Hematopoietic multipotent progenitor cell treated with erythropoietin and hydrocortisone succinate and interleukin-3 and kit ligand, for 6 days (in vitro differentiated cells): ENCODE measurements around the gene NUP93.

ENCODE experiments used
- DNase-seq: peaks from one replicate; pipeline ENCODE4 v3.0.0-alpha.2; 2015

The NUP93 gene

DNA sequence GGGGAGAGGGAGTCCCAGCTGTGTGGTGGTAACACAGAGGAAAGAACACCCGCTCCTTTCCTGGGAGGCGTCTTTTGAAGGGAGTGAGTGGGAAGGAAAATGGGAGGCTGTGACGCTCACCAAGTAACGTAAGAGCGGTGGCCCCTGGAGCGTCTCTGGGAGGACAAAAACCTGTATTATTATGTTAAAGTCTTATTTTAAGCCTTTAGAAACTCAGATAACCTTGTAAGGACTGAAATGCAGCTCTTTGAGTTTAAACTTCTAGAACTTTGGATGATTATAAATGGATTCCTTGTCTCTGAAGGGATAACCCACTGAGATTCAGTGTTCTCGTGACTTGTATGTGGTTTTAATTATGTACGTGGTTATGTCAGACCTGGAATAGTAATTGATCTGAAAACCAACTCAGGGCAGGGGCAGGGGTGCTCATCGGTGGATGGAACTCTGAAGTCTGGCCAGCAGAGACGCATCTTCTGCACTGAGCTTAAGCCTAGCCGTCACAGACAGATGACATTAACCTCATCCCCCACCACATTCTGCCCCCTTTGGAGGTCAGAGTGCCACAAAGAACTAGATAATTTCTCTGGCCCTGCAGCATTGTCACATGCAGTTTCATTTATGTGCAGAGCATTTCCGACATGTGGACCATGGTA lies 93.3 kb downstream of the NUP93 start:
- no peak for DNase-seq

- DNase-seq = peak; percentile 11
Observed at GRCh38 chr16:56824331-56824730, 94.4 kb downstream of the NUP93 start.

GRCh38 chr16:56824804-56825203 lies 94.9 kb downstream of the NUP93 start:
- no peak for DNase-seq

DNA sequence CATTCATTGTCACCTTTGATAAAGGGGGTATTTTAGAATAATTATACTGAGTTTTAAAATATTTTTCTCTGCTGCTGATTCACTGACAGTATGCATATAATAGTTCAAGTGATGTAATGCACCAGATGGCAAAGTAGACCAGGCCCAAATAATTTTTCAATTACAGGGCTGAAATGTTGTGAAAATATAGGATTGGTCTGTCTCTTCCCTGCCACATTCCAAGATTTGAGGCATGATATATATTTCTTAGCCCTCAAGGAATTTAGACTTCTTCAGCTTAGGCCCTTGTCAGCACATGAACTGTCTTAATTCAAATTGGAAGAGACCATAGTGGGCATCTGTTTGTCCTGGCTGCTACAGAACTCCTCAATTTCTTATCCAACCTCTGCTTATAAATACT lies 95.9 kb downstream of the NUP93 start:
- no peak for DNase-seq

DNA sequence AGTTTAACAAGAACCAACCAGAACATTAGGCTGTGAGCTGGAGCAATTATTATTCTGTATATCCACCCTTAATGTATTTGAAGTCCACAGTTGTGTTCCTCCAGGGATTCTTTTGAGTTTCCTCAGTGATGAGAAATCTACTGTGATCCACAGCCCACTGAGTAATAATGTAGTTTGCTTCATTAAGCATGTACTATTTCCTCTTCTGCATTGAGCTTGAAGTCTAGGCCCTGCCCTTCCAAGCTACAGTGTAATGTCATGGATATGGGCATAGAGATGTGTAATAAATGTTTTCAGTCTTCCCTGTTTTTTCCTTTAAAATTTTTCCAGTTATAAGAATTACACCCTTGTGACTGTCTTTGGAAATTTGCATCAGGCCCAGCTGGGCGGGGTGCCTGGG lies 98.7 kb downstream of the NUP93 start:
- DNase-seq = no peak

- DNase-seq = no peak
Observed at GRCh38 chr16:56830669-56831068, 100.7 kb downstream of the NUP93 start.

- DNase-seq = no peak
Observed at GRCh38 chr16:56832768-56833167, 102.8 kb downstream of the NUP93 start.

GRCh38 chr16:56833243-56833970 lies 103.5 kb downstream of the NUP93 start:
- no peak for DNase-seq

- DNase-seq = no peak
Observed at GRCh38 chr16:56835320-56835719, 105.4 kb downstream of the NUP93 start.

- DNase-seq = peak; percentile 12
Observed at GRCh38 chr16:56836410-56837230, 106.7 kb downstream of the NUP93 start.

GRCh38 chr16:56838622-56839337 lies 108.9 kb downstream of the NUP93 start:
- no peak for DNase-seq

DNA sequence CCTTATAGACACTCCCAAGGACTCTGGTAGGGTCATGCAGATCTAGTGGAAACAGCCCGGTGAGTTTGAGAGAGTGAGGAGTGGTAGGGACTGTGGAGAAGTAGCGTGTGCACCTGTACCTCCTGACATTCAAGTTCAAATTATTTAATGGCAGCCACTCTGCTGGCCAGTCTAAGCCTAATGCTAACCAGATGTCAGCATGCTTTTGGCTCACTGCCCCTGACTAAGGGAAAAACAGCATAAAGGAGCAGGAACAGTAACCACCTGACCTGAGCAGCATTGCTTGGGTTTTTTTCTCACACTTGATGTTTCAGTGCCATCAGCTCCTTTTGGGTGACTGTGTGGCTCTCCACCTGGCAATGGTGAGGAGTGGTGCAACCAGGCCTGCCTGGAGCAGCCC lies 111.3 kb downstream of the NUP93 start:
- DNase-seq = no peak

- DNase-seq = no peak
Observed at GRCh38 chr16:56841659-56842058, 111.7 kb downstream of the NUP93 start.

GRCh38 chr16:56842133-56842532 lies 112.2 kb downstream of the NUP93 start:
- DNase-seq = no peak

DNA sequence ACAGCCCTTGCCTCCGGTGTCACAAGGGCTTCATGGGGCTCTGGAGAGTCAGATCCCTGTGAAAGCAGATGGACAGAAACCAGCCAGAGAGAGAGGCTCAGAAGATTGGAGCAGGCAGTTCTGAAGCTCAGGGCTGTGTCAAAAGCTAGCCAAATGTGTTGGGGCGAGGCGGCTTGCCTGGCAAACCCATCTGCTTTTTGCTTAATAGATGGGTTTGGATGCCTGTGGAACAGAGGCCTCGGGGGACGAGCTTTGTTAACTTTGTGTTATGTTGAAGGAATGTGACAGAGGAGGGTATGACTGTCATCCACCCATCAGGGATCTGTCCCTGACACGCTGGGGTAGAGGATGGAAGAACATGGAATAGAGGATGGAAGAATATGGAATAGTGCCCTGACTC lies 114.1 kb downstream of the NUP93 start:
- DNase-seq = no peak

GRCh38 chr16:56847173-56847910 lies 117.4 kb downstream of the NUP93 start:
- DNase-seq = peak; percentile 30

GRCh38 chr16:56848029-56848936 lies 118.4 kb downstream of the NUP93 start:
- peak; percentile 26 for DNase-seq

- DNase-seq = no peak
Observed at GRCh38 chr16:56848955-56849689, 119.2 kb downstream of the NUP93 start.

GRCh38 chr16:56849690-56850680 lies 120.1 kb downstream of the NUP93 start:
- DNase-seq = no peak
